H1 (cell line): ENCODE results near the gene LRRC49.

Experiments used
- CREB1 ChIP-seq: IDR thresholded peaks from 2 replicates; pipeline ENCODE4 v1.6.1; 2012; ENCODE audit warnings: inconsistent platforms
- EGR1 ChIP-seq: IDR thresholded peaks from 2 replicates; pipeline ENCODE4 v1.6.1; 2011; ENCODE audit warnings: low read depth, low read length, borderline replicate concordance
- FOSL1 ChIP-seq: IDR thresholded peaks from 2 replicates; pipeline ENCODE4 v1.6.1; 2011; ENCODE audit warnings: mild to moderate bottlenecking, low read depth, low read length, moderate library complexity; ENCODE audit not compliant: insufficient read depth
- JUND ChIP-seq: IDR thresholded peaks from 2 replicates; pipeline ENCODE4 v1.6.1; 2011; ENCODE audit warnings: mild to moderate bottlenecking, improper control_type of control experiment, low read length
- POLR2A ChIP-seq, 2 experiments: IDR thresholded peaks; 1 replicate in 1 of 2; 2 replicates in 1 of 2; pipeline ENCODE4 v1.6.1; 2011; ENCODE audit warnings: low read depth in 2 of 2, low read length in 2 of 2, mild to moderate bottlenecking in 2 of 2; ENCODE audit errors: control extremely low read depth in 1 of 2
- RAD21 ChIP-seq, 2 experiments: IDR thresholded peaks in 1 of 2; conservative IDR thresholded peaks in 1 of 2; 2 replicates each; pipeline ENCODE4 v1.6.1; 2011; ENCODE audit warnings: low read depth in 2 of 2, low read length in 2 of 2, improper control_type of control experiment in 1 of 2, inconsistent platforms in 1 of 2, mild to moderate bottlenecking in 1 of 2, moderate library complexity in 1 of 2
- SP1 ChIP-seq: IDR thresholded peaks from 2 replicates; pipeline ENCODE4 v1.6.1; 2011; ENCODE audit warnings: low read depth, low read length
- TAF7 ChIP-seq: optimal IDR thresholded peaks from 2 replicates; pipeline ENCODE3; 2011; ENCODE audit warnings: low read depth, mild to moderate bottlenecking, inconsistent platforms, low read length, moderate library complexity, borderline replicate concordance
- YY1 ChIP-seq: IDR thresholded peaks from 2 replicates; pipeline ENCODE4 v1.6.1; 2011; ENCODE audit warnings: low read depth, mild to moderate bottlenecking, low read length
- TF ChIP-seq, protein P1 (sequence below), 3 experiments: IDR thresholded peaks; 1 replicate in 2 of 3; 2 replicates in 1 of 3; pipeline versions ENCODE4 v1.5.1 to v1.6.1; 2011; ENCODE audit warnings: low read length in 3 of 3, mild to moderate bottlenecking in 3 of 3, inconsistent platforms in 2 of 3, low read depth in 1 of 3, moderate library complexity in 1 of 3; ENCODE audit not compliant: insufficient read depth in 1 of 3; ENCODE audit errors: control extremely low read depth in 1 of 3

GRCh38 chr15:71050461-71050860, 157.8 kb downstream of the LRRC49 start:
- TF ChIP-seq JUND (no peak), POLR2A (IDR thresholded peaks at IDR 0.05; ENCODE audit: control extremely low read depth in 1 of 2, low read depth in 2 of 2, low read length in 2 of 2) (no peak), TAF7 (no peak), FOSL1 (no peak), YY1 (no peak), EGR1 (no peak), RAD21 (IDR thresholded peaks at IDR 0.05 in 1 of 2, conservative IDR thresholded peaks at IDR 0.05 in 1 of 2; ENCODE audit: low read depth in 2 of 2, low read length in 2 of 2) (no peak), CREB1 (no peak), SP1 (no peak)
- TF ChIP-seq, protein P1, sequence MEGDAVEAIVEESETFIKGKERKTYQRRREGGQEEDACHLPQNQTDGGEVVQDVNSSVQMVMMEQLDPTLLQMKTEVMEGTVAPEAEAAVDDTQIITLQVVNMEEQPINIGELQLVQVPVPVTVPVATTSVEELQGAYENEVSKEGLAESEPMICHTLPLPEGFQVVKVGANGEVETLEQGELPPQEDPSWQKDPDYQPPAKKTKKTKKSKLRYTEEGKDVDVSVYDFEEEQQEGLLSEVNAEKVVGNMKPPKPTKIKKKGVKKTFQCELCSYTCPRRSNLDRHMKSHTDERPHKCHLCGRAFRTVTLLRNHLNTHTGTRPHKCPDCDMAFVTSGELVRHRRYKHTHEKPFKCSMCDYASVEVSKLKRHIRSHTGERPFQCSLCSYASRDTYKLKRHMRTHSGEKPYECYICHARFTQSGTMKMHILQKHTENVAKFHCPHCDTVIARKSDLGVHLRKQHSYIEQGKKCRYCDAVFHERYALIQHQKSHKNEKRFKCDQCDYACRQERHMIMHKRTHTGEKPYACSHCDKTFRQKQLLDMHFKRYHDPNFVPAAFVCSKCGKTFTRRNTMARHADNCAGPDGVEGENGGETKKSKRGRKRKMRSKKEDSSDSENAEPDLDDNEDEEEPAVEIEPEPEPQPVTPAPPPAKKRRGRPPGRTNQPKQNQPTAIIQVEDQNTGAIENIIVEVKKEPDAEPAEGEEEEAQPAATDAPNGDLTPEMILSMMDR (IDR thresholded peaks at IDR 0.05; ENCODE audit: control extremely low read depth in 1 of 3, insufficient read depth in 1 of 3, low read depth in 1 of 3, low read length in 3 of 3): no peak
